PFSK-1 (cell line): ENCODE results near the gene ACTL6B.

ENCODE experiments used
- REST ChIP-seq, 2 experiments: IDR thresholded peaks; 2 replicates each; pipeline versions ENCODE4 v1.6.1 to v1.8.0; 2011 to 2012; ENCODE audit warnings: low read depth in 2 of 2, low read length in 2 of 2, control low read depth in 1 of 2, inconsistent platforms in 1 of 2, mild to moderate bottlenecking in 1 of 2, moderate library complexity in 1 of 2; ENCODE audit not compliant: insufficient read depth in 1 of 2
- TAF1 ChIP-seq: IDR thresholded peaks from 2 replicates; pipeline ENCODE4 v1.6.1; 2012; ENCODE audit warnings: low read length, control low read depth, borderline replicate concordance; ENCODE audit not compliant: insufficient read depth

- TF ChIP-seq TAF1 (no peak), REST (IDR thresholded peaks at IDR 0.05; ENCODE audit: insufficient read depth in 1 of 2, low read depth in 2 of 2, low read length in 2 of 2) (no peak)
Observed at GRCh38 chr7:100685049-100685605, 28.9 kb upstream of the ACTL6B start.
